Measurements from ENCODE around the gene AGRN.
"Not testable (repeated sequence)": the region's sequence is repeated elsewhere in the genome, so short reads cannot be mapped to it uniquely, and the experiment has no call there.

AGRN gene

GRCh38 chr1:1072299-1072848, 52.5 kb downstream of the AGRN start:
- no peak for TF ChIP-seq CTCF (IDR thresholded peaks at IDR 0.05; ENCODE audit: borderline replicate concordance, control extremely low read depth, extremely low read depth, insufficient read depth, missing control alignments)
- in situ Hi-C loops (cut with MboI; ENCODE audit: low sequenced_read_pairs, unreplicated experiment), result no loop called here

GRCh38 chr1:1072849-1073742, 53.2 kb downstream of the AGRN start:
- no peak for DNase-seq (ENCODE audit: low spot score)
- in situ Hi-C loops (cut with MboI; ENCODE audit: low sequenced_read_pairs, unreplicated experiment), result no loop called here
- TF ChIP-seq CTCF (IDR thresholded peaks at IDR 0.05; ENCODE audit: borderline replicate concordance, control extremely low read depth, extremely low read depth, insufficient read depth, missing control alignments), result no peak

More at GRCh38 chr1:1072299-1072848, 52.5 kb downstream of the AGRN start:
- no peak for DNase-seq (ENCODE audit: low spot score)

DNA sequence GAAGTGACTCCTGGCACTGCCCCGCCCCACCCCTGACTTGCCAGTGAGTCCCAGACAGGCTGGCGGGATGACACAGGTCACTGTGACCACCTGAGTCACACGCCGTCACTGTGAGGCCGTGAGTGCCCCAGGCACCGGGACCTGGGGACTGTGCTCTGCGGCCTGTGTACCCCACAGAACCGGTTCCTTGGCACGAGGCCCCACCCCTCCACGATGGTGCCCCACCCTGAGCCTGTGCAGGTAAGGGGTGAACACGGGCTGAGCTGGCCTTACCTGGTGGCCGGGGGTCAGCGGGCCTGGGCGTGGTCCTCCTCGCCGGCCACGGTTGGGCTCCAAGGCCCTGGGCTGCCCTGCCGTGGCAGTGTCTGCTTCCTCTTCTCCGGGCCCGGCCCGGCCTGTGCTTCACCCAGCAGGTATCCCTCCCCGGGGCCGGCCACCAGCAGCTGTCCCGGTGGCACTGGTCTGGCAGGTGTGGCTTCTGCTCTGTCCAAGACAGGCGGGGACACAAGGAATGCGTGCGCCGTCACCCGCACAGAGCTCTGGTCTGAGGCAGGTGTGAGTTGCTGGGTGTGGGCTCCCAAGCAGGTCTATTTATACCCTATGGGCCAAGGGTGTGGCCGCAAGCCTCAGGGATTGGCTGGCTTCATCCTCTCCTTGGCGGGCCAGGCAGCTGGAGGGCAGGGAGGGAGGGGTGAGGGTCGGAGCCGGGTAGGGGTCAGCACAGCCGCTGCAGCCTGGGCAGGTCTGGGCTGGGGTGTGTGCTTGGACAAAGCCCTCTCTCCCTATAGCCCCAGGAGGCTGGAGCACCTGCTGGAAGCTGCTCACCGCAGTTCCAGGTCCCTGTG, 54.0 kb downstream of the AGRN start, which contains the start of gene RNF223:
TSS of gene RNF223 (minus strand) at position 564 of the 845 bp plus-strand sequence. CDS start 1,740 bp downstream, outside the sequence.
- DNase-seq (ENCODE audit: low spot score), result no peak
- in situ Hi-C loops (cut with MboI; ENCODE audit: low sequenced_read_pairs, unreplicated experiment), result no loop called here
- no peak for TF ChIP-seq CTCF (IDR thresholded peaks at IDR 0.05; ENCODE audit: borderline replicate concordance, control extremely low read depth, extremely low read depth, insufficient read depth, missing control alignments)

DNA sequence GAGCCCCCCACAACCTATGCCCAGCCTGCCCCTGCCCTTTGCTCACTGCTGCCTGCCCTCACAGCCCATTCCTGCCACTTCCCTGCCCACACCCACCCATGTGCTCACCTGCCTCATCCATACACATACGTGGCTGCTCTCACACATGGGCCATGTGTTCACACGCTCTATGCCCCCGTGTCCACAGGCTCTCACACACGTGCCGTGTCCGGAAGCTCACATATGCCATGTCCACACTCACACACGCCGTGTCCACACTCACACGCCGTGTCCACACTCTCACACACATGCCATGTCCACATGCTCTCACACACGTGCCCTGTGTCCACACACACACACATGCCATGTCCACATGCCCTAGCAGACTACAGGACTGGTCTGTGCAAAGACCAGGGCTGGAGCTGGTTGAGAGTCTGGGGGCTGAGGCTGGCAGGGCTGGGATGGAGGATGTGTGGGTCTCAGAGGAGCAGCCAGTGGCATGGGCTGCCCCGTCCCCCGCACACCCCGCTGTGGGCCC, 54.8 kb downstream of the AGRN start:
- no peak for TF ChIP-seq CTCF (IDR thresholded peaks at IDR 0.05; ENCODE audit: borderline replicate concordance, control extremely low read depth, extremely low read depth, insufficient read depth, missing control alignments)
- DNase-seq (ENCODE audit: low spot score), result no peak
- in situ Hi-C loops (cut with MboI; ENCODE audit: low sequenced_read_pairs, unreplicated experiment), result no loop called here

- TF ChIP-seq CTCF (IDR thresholded peaks at IDR 0.05; ENCODE audit: borderline replicate concordance, control extremely low read depth, extremely low read depth, insufficient read depth, missing control alignments), result no peak
- no peak for DNase-seq (ENCODE audit: low spot score)
- in situ Hi-C loops (cut with MboI; ENCODE audit: low sequenced_read_pairs, unreplicated experiment), result no loop called here
Measured at GRCh38 chr1:1075148-1075935, 55.4 kb downstream of the AGRN start.

DNA sequence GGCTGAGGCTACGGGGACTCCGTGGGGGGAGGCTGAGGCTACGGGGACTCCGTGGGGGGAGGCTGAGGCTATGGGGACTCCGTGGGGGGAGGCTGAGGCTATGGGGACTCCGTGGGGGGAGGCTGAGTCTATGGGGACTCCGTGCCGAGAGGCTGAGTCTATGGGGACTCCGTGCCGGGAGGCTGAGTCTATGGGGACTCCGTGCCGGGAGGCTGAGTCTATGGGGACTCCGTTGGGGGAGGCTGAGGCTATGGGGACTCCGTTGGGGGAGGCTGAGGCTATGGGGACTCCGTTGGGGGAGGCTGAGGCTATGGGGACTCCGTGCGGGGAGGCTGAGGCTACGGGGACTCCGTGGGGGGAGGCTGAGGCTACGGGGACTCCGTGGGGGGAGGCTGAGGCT, 57.5 kb downstream of the AGRN start:
- in situ Hi-C loops (cut with MboI; ENCODE audit: low sequenced_read_pairs, unreplicated experiment); DNase-seq (ENCODE audit: low spot score): not testable (repeated sequence)

Measured in GM13976 (cell line).